Activated B cell treated with CpG ODN at 0.5 μM for 24 hours (primary cell): ENCODE measurements around the gene STK35. TPM values are rescaled to one million over a fixed set of nuclear protein-coding genes. Genes with fewer than 3 reads are reported as not detected.

Source experiments
- ATAC-seq: fragments of 200-7000 bp; cut with Tn5 transposase; one replicate; pipeline ENCODE4 v1.10.0; 2021; ENCODE audit warnings: low read depth, mild to moderate bottlenecking, moderate library complexity
- CTCF ChIA-PET: fragments of 350-600 bp; sonication (Branson Sonifier 250); formaldehyde crosslinking; loops from one replicate; lab custom pipeline; 2021; ENCODE audit warnings: antibody characterized with exemption; lab: Charles Lee
- POLR2A ChIA-PET: fragments of 350-600 bp; sonication (Branson Sonifier 250); formaldehyde crosslinking; loops from one replicate; lab custom pipeline; 2021; ENCODE audit warnings: antibody characterized with exemption; lab: Charles Lee
- DNase-seq: peaks from one replicate; pipeline ENCODE4 v3.0.0; 2022
- H3K27ac Mint-ChIP-seq: one replicate; pipeline ENCODE4 v1.8.0; 2020; ENCODE audit warnings: mixed read lengths
- H3K27me3 Mint-ChIP-seq: one replicate; pipeline ENCODE4 v1.8.0; 2021; ENCODE audit warnings: mixed read lengths
- H3K36me3 Mint-ChIP-seq: one replicate; pipeline ENCODE4 v1.8.0; 2021; ENCODE audit warnings: low read depth, mixed read lengths
- H3K4me1 Mint-ChIP-seq: one replicate; pipeline ENCODE4 v1.8.0; 2021; ENCODE audit warnings: mixed read lengths
- H3K4me3 Mint-ChIP-seq: one replicate; pipeline ENCODE4 v1.8.0; 2020; ENCODE audit warnings: mild to moderate bottlenecking, mixed read lengths
- H3K9me3 Mint-ChIP-seq: one replicate; pipeline ENCODE4 v1.8.0; 2020; ENCODE audit warnings: mixed read lengths
- CTCF ChIP-seq: fragments of 200-600 bp; IDR thresholded peaks from one replicate; pipeline ENCODE4 v1.8.0; 2022; ENCODE audit warnings: antibody characterized with exemption, mild to moderate bottlenecking
- intact Hi-C: fragments of 100-400 bp; cut with micrococcal nuclease; formaldehyde crosslinking; loops from one replicate; pipeline ENCODE4 v1.15.1; 2024
- total RNA-seq: library from RNA; stranded (reverse); gene quantifications from 2 replicates; pipeline ENCODE4 v1.2.3, GENCODE V29; 2022

Gene STK35
- total RNA-seq, 1 donor from 2014 or later: 17.6 TPM

DNA sequence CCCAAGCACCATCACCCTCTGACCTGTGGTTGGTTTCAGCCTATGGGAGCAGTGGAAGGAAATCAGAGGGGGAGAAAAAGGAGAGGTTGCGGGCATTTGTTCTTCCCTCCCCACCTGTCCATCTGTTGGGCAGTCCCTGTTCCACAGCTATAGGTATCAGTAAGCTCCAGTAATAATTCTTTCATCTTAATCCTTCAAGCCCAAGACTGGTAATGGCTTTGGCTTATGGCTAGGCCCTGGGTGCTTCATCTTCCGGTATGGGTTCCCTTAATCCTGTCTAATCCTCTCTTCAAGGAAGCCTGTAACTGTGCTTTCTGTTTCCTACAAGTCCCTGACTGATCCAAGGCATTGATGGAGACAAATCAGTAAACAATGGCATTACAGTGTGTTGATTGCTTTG is 42.2 kb upstream of the STK35 start:
- Mint-ChIP-seq H3K4me3 (no peak overlapping the region), H3K27me3 (peaks cover 31% of the 10 kb centered on the region), H3K27ac (no peak overlapping the region), H3K9me3 (peaks cover 6% of the 10 kb centered on the region), H3K36me3 (no peaks in the 10 kb centered on the region), H3K4me1 (no peaks in the 10 kb centered on the region)
- no peak for TF ChIP-seq CTCF
- ChIA-PET CTCF (no interaction called here), POLR2A (no interaction called here)
- intact Hi-C loops: no loop called here
- ATAC-seq: no peak
- DNase-seq: no peak

DNA sequence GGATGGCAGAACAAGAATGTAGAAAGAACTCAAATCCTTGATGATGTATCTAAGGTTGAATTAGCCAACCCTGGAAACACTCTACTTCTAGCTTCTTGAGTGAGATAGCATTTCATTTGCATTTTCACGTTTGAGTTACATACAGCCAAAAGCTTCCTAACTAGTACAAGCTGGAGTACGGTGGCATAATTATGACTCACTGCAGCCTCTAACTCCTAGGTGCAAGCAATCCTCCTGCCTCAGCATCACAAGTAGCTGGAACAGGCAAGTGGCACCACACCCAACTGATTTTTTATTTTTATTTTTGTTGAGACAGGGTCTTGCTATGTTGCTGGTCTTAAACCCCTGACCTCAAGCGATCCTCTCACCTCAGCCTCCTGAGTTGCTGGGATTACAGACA is 36.5 kb upstream of the STK35 start:
- POLR2A ChIA-PET: no interaction called here
- H3K27me3 Mint-ChIP-seq: peaks cover 49% of the 10 kb centered on the region
- intact Hi-C loops: no loop called here

GRCh38 chr20:2066461-2067122 is 35.0 kb upstream of the STK35 start:
- Mint-ChIP-seq H3K9me3 (no peaks in the 10 kb centered on the region), H3K27me3 (peaks cover 49% of the 10 kb centered on the region), H3K36me3 (no peaks in the 10 kb centered on the region), H3K27ac (no peak overlapping the region), H3K4me1 (no peaks in the 10 kb centered on the region), H3K4me3 (no peak overlapping the region)
- DNase-seq: no peak
- intact Hi-C loops: no loop called here
- POLR2A ChIA-PET: no interaction called here
- CTCF ChIA-PET: no interaction called here
- no peak for ATAC-seq
- no peak for TF ChIP-seq CTCF

More for the DNA sequence above, 36.5 kb upstream of the STK35 start:
- no peak for ATAC-seq
- Mint-ChIP-seq H3K36me3 (no peaks in the 10 kb centered on the region), H3K27ac (no peak overlapping the region), H3K9me3 (peaks cover 4% of the 10 kb centered on the region), H3K4me3 (no peak overlapping the region), H3K4me1 (no peaks in the 10 kb centered on the region)
- DNase-seq: no peak
- no peak for TF ChIP-seq CTCF
- CTCF ChIA-PET: no interaction called here

- intact Hi-C loops: no loop called here
- H3K4me3 Mint-ChIP-seq: no peak overlapping the region
- H3K4me1 Mint-ChIP-seq: no peaks in the 10 kb centered on the region
- no peaks in the 10 kb centered on the region for H3K36me3 Mint-ChIP-seq
- no peak overlapping the region for H3K27ac Mint-ChIP-seq
- CTCF ChIA-PET: no interaction called here
- POLR2A ChIA-PET: no interaction called here
- H3K27me3 Mint-ChIP-seq: peaks cover 41% of the 10 kb centered on the region
- no peaks in the 10 kb centered on the region for H3K9me3 Mint-ChIP-seq
- ATAC-seq: no peak
- no peak for TF ChIP-seq CTCF
- no peak for DNase-seq
These were observed 20.9 kb upstream of the STK35 start for GRCh38 chr20:2080532-2081224.

DNA sequence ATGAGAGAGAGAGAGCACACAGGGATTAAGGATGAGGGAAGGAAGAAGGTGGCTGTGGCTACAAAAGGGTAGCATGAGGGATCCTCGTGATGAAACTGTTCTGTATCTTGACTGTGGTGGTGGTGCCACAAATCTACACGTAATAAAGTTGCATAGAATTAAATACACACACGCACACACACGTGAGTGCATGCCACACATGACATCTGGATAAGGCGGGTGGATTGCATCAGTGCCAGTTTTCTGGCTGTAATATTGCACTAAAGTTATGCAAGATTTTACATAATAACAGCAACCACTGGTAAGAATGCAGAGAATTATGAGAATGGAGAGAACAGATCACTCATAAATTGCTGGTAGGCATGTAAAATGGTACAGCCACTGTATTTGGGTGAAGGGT is 16.9 kb upstream of the STK35 start:
- DNase-seq (no peak), ATAC-seq (no peak)
- no peak overlapping the region for H3K4me3 Mint-ChIP-seq
- H3K27ac Mint-ChIP-seq: no peak overlapping the region
- H3K27me3 Mint-ChIP-seq: peaks cover 46% of the 10 kb centered on the region
- no peaks in the 10 kb centered on the region for H3K4me1 Mint-ChIP-seq
- no peaks in the 10 kb centered on the region for H3K36me3 Mint-ChIP-seq
- TF ChIP-seq CTCF: no peak
- ChIA-PET POLR2A (no interaction called here), CTCF (no interaction called here)
- no peaks in the 10 kb centered on the region for H3K9me3 Mint-ChIP-seq
- intact Hi-C loops: no loop called here
